HepG2 (cell line): Measurements from ENCODE around the gene UBE2G2. TPM values are rescaled to one million over a fixed set of nuclear protein-coding genes. Genes with fewer than 3 reads are reported as not detected.

Experiments
- ATAC-seq: fragments of 200-7000 bp; cut with Tn5 transposase; 3 replicates; pipeline ENCODE4 v1.9.1; 2020; ENCODE audit warnings: mild to moderate bottlenecking, moderate library complexity
- BruUV-seq: library from RNA; stranded (reverse); fragments of 400-500 nt; replicated peaks from 2 replicates; lab custom pipeline; 2021; lab: Mats Ljungman, UMichigan
- CTCF ChIA-PET: fragments of 300-600 bp; formaldehyde crosslinking; extraction: SDS; loops from one replicate; lab custom pipeline; 2021; ENCODE audit warnings: low total read pairs, inconsistent platforms, low intra/inter-chr PET ratio; lab: Yijun Ruan, JAX
- POLR2A ChIA-PET: fragments of 350-600 bp; sonication (Branson Sonifier 250); formaldehyde crosslinking; loops from one replicate; lab custom pipeline; 2020; ENCODE audit warnings: antibody characterized with exemption, inconsistent platforms; lab: Yijun Ruan, JAX
- DNase-seq: peaks from one replicate; pipeline ENCODE4 v3.0.0-alpha.2; 2015; ENCODE audit warnings: low spot score
- FAIRE-seq: peaks from 3 replicates; lab custom pipeline; 2011; peaks lifted over from hg19 to GRCh38; lab: Jason Lieb, UNC
- H2AFZ ChIP-seq: one replicate; pipeline ENCODE4 v1.6.1; 2011; ENCODE audit warnings: low read length, inconsistent platforms
- H3K27ac ChIP-seq: fragments of 300-600 bp; 3 replicates; pipeline ENCODE4 v1.8.0; 2011; ENCODE audit warnings: mixed run types, mild to moderate bottlenecking, mixed read lengths, low read length, inconsistent platforms; ENCODE audit not compliant: insufficient read depth; ENCODE audit errors: extremely low read length
- H3K27me3 ChIP-seq, 2 experiments: fragments of 200-600 bp in 1 of 2; 2 replicates in 1 of 2; 3 replicates in 1 of 2; pipeline versions ENCODE4 v1.6.0 to v1.8.0; 2011; ENCODE audit warnings: low read length in 2 of 2, mild to moderate bottlenecking in 2 of 2, moderate library complexity in 2 of 2, inconsistent platforms in 1 of 2; ENCODE audit not compliant: insufficient read depth in 2 of 2, control insufficient read depth in 1 of 2
- H3K36me3 ChIP-seq, 2 experiments: fragments of 200-600 bp in 1 of 2; replicated peaks in 1 of 2; 2 replicates in 1 of 2; 3 replicates in 1 of 2; pipeline versions ENCODE4 v1.5.1 to v1.8.0; 2011; ENCODE audit warnings: low read length in 2 of 2, inconsistent platforms in 1 of 2; ENCODE audit not compliant: insufficient read depth in 2 of 2, control insufficient read depth in 1 of 2
- H3K4me1 ChIP-seq: 2 replicates; pipeline ENCODE4 v1.5.1; 2012; ENCODE audit warnings: low read length, inconsistent platforms; ENCODE audit not compliant: insufficient read depth
- H3K4me2 ChIP-seq: 2 replicates; pipeline ENCODE4 v1.6.0; 2011; ENCODE audit warnings: low read depth, low read length, inconsistent platforms
- H3K4me3 ChIP-seq, 3 experiments: fragments of 200-600 bp in 1 of 3; sonication (generic), shearing (Covaris generic) in 1 of 3; replicated peaks in 1 of 3; 2 replicates each; pipeline ENCODE4 v1.5.1; 2011 to 2016; ENCODE audit warnings: low read length in 3 of 3, inconsistent platforms in 2 of 3, low read depth in 2 of 3, mild to moderate bottlenecking in 2 of 3, control low read depth in 1 of 3, mixed read lengths in 1 of 3; ENCODE audit not compliant: insufficient read depth in 1 of 3
- H3K79me2 ChIP-seq: one replicate; pipeline ENCODE4 v1.6.1; 2011; ENCODE audit warnings: low read length, inconsistent platforms; ENCODE audit not compliant: insufficient read depth
- H3K9ac ChIP-seq: 2 replicates; pipeline ENCODE4 v1.6.0; 2011; ENCODE audit warnings: mild to moderate bottlenecking, low read depth, low read length, inconsistent platforms; ENCODE audit not compliant: insufficient read depth
- H3K9me3 ChIP-seq: 2 replicates; pipeline ENCODE4 v1.5.1; 2012; ENCODE audit warnings: mild to moderate bottlenecking, low read length
- H4K20me1 ChIP-seq: 2 replicates; pipeline ENCODE4 v1.6.0; 2011; ENCODE audit warnings: inconsistent platforms, mild to moderate bottlenecking, low read length, moderate library complexity; ENCODE audit not compliant: insufficient read depth
- ERF ChIP-seq: IDR thresholded peaks from 2 replicates; pipeline ENCODE4 v1.6.1; 2018; ENCODE audit warnings: missing biosample characterization, missing genetic modification reagents
- FOXK1 ChIP-seq: sonication (generic); formaldehyde crosslinking; IDR thresholded peaks from 2 replicates; pipeline ENCODE4 v1.4.0; 2020; ENCODE audit warnings: low read depth, missing genetic modification reagents, borderline replicate concordance
- SOX5 ChIP-seq: IDR thresholded peaks from 2 replicates; pipeline ENCODE4 v1.6.1; 2016; ENCODE audit warnings: borderline replicate concordance
- SP5 ChIP-seq: IDR thresholded peaks from 2 replicates; pipeline ENCODE4 v1.6.1; 2016; ENCODE audit warnings: low read depth, borderline replicate concordance
- SRSF1 ChIP-seq: fragments of 200-400 bp; formaldehyde crosslinking; optimal IDR thresholded peaks from 2 replicates; pipeline ENCODE3; 2017; ENCODE audit warnings: mild to moderate bottlenecking, low read depth, low read length, moderate library complexity
- SUZ12 ChIP-seq: fragments of 150-350 bp; IDR thresholded peaks from 2 replicates; pipeline ENCODE4 v1.6.1; 2014; ENCODE audit warnings: low read depth, low read length
- ZNF567 ChIP-seq: sonication (generic); formaldehyde crosslinking; IDR thresholded peaks from 2 replicates; pipeline ENCODE4 v1.8.1; 2023; ENCODE audit warnings: mild to moderate bottlenecking, missing genetic modification reagents, borderline replicate concordance
- WGBS: methylation state at CpG from one replicate; pipeline ENCODE4 v1.1.6; 2017; ENCODE audit warnings: low lambda C conversion rate; 5-methylcytosine and 5-hydroxymethylcytosine counted together
- in situ Hi-C: cut with HindIII; loops from 2 replicates; pipeline ENCODE4 v1.10.0; 2017; ENCODE audit warnings: low pct_unique_long_range_greater_than_20kb; ENCODE audit not compliant: extremely low pct_ligation_motif_present
- intact Hi-C: fragments of 100-400 bp; cut with micrococcal nuclease; formaldehyde crosslinking; loops from one replicate; pipeline ENCODE4 v1.10.0; 2022; ENCODE audit not compliant: unreplicated experiment
- polyA plus RNA-seq, 8 experiments: library from polyadenylated mRNA; depleted of rRNA in 3 of 8; stranded (reverse) in 7 of 8; unstranded in 1 of 8; fragments of >200 nt; fragmentation: Illumina TruSeq in 4 of 8; extraction: Trizol in 4 of 8; gene quantifications; 2 replicates each; pipeline versions ENCODE4 v1.2.1 to v1.2.3, GENCODE V29; 2011 to 2016; ENCODE audit warnings: low read depth in 4 of 8, missing spikeins in 1 of 8, mixed read lengths in 1 of 8; ENCODE audit not compliant: insufficient read depth in 1 of 8
- total RNA-seq, 5 experiments: library from RNA; depleted of rRNA; stranded (reverse); fragments of >200 nt; fragmentation: Illumina TruSeq; extraction: Trizol; gene quantifications; 2 replicates each; pipeline ENCODE4 v1.2.3, GENCODE V29; 2016; ENCODE audit warnings: low read depth in 1 of 5
- TF ChIP-seq, protein P1 (sequence below): sonication (generic); formaldehyde crosslinking; IDR thresholded peaks from 2 replicates; pipeline ENCODE4 v1.4.0; 2020; ENCODE audit warnings: missing genetic modification reagents
- TF ChIP-seq, protein P2 (sequence below): sonication (generic); formaldehyde crosslinking; IDR thresholded peaks from 2 replicates; pipeline ENCODE4 v1.4.0; 2020; ENCODE audit warnings: missing genetic modification reagents, low read depth, mild to moderate bottlenecking, borderline replicate concordance
- TF ChIP-seq, protein P3 (sequence below): sonication (generic); formaldehyde crosslinking; conservative IDR thresholded peaks from 2 replicates; pipeline ENCODE4 v1.8.1; 2023; ENCODE audit warnings: missing genetic modification reagents
- TF ChIP-seq, protein P4 (sequence below): sonication (generic); formaldehyde crosslinking; IDR thresholded peaks from 2 replicates; pipeline ENCODE4 v1.8.0; 2022; ENCODE audit warnings: missing genetic modification reagents, mild to moderate bottlenecking, inconsistent platforms, borderline replicate concordance
- TF ChIP-seq, protein P5 (sequence below): sonication (generic); formaldehyde crosslinking; IDR thresholded peaks from 2 replicates; pipeline ENCODE4 v1.9.0; 2021; ENCODE audit warnings: missing genetic modification reagents, mild to moderate bottlenecking, borderline replicate concordance

The UBE2G2 gene
- total and polyA plus RNA-seq, 2 of the 13 experiments (the other 11 are each of a cell fraction or from before 2014, with no cell fraction given) = 55.4 to 92.0 TPM

DNA sequence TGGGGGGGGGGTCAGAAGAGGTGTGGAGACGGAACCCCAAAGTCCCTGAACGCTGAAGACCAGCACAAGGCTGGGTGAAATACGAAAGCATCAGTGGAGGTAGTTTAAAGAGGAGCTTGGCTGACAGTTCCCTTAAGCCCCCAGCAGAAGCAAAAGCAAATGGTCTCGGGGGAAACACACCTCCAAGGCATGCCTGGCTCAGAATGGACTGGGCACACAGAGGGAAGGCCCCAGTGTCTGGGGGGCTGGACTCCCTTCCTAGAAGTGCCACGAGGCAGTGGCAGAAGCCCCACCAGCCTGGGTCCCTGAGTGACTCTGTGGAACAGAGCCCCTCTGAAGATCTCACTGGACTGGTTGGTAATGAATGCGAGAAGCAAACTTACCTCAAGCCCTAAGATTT is 43.9 kb downstream of the UBE2G2 start:
- in situ Hi-C loops (no loop called here), intact Hi-C loops (no loop called here)
- POLR2A ChIA-PET = no interaction called here
- no TSS peak for BruUV-seq
- no peak overlapping the region for H2AFZ ChIP-seq
- no peak overlapping the region for H3K4me3 ChIP-seq
- peaks cover 8 to 44% of the 10 kb centered on the region in 2 experiments for H3K27me3 ChIP-seq
- no peaks in the 10 kb centered on the region for H3K79me2 ChIP-seq
- ATAC-seq = no peak
- H3K9ac ChIP-seq = no peak overlapping the region
- no peaks in the 10 kb centered on the region for H4K20me1 ChIP-seq
- peaks cover 25% of the 10 kb centered on the region for H3K4me1 ChIP-seq
- no peak overlapping the region for H3K27ac ChIP-seq
- DNase-seq = no peak
- WGBS = 4% methylated on average over 5 of the region's 6 CpGs
- FAIRE-seq = no peak
- CTCF ChIA-PET = no interaction called here
- no peaks in the 10 kb centered on the region for H3K36me3 ChIP-seq
- no peak overlapping the region for H3K4me2 ChIP-seq
- H3K9me3 ChIP-seq = no peaks in the 10 kb centered on the region
- TF ChIP-seq SRSF1 (no peak), SUZ12 (no peak), FOXK1 (CRISPR knock-in tag) (no peak), SP5 (no peak), ERF (CRISPR knock-in tag) (no peak), ZNF567 (CRISPR knock-in tag) (no peak), SOX5 (CRISPR knock-in tag) (no peak)
- TF ChIP-seq, protein P1, sequence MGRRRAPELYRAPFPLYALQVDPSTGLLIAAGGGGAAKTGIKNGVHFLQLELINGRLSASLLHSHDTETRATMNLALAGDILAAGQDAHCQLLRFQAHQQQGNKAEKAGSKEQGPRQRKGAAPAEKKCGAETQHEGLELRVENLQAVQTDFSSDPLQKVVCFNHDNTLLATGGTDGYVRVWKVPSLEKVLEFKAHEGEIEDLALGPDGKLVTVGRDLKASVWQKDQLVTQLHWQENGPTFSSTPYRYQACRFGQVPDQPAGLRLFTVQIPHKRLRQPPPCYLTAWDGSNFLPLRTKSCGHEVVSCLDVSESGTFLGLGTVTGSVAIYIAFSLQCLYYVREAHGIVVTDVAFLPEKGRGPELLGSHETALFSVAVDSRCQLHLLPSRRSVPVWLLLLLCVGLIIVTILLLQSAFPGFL (CRISPR knock-in tag) = no peak
- TF ChIP-seq, protein P2, sequence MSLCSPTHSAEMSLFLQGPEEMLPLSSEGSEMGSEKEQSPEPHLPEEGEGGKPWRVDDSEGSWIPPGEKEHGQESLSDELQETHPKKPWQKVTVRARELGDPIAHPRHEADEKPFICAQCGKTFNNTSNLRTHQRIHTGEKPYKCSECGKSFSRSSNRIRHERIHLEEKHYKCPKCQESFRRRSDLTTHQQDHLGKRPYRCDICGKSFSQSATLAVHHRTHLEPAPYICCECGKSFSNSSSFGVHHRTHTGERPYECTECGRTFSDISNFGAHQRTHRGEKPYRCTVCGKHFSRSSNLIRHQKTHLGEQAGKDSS (CRISPR knock-in tag) = no peak
- TF ChIP-seq, protein P3, sequence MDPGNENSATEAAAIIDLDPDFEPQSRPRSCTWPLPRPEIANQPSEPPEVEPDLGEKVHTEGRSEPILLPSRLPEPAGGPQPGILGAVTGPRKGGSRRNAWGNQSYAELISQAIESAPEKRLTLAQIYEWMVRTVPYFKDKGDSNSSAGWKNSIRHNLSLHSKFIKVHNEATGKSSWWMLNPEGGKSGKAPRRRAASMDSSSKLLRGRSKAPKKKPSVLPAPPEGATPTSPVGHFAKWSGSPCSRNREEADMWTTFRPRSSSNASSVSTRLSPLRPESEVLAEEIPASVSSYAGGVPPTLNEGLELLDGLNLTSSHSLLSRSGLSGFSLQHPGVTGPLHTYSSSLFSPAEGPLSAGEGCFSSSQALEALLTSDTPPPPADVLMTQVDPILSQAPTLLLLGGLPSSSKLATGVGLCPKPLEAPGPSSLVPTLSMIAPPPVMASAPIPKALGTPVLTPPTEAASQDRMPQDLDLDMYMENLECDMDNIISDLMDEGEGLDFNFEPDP (CRISPR knock-in tag) = no peak
- TF ChIP-seq, protein P4, sequence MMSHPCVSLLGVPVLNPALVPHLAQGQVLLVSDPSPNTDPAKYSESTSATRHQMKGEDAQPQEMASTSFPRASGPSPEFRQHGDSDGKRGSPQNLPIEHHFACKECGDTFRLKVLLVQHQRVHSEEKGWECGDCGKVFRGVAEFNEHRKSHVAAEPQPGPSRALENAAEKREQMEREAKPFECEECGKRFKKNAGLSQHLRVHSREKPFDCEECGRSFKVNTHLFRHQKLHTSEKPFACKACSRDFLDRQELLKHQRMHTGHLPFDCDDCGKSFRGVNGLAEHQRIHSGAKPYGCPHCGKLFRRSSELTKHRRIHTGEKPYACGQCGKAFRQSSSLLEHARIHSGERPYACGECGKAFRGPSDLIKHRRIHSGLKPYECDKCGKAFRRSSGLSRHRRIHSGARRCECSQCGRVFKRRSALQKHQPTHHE (CRISPR knock-in tag) = no peak
- TF ChIP-seq, protein P5, sequence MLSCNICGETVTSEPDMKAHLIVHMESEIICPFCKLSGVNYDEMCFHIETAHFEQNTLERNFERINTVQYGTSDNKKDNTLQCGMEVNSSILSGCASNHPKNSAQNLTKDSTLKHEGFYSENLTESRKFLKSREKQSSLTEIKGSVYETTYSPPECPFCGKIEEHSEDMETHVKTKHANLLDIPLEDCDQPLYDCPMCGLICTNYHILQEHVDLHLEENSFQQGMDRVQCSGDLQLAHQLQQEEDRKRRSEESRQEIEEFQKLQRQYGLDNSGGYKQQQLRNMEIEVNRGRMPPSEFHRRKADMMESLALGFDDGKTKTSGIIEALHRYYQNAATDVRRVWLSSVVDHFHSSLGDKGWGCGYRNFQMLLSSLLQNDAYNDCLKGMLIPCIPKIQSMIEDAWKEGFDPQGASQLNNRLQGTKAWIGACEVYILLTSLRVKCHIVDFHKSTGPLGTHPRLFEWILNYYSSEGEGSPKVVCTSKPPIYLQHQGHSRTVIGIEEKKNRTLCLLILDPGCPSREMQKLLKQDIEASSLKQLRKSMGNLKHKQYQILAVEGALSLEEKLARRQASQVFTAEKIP (CRISPR knock-in tag) = no peak
